HL-60/S4 treated with retinoic acid at 250 ng/mL for 4 days and 3 days (cell line): Measurements from ENCODE around the gene MAGI1.
"Not testable (repeated sequence)": the region's sequence is repeated elsewhere in the genome, so short reads cannot be mapped to it uniquely, and the experiment has no call there.

ENCODE experiments used
- in situ Hi-C: fragments of 300-500 bp; cut with MboI; formaldehyde crosslinking; loops from 2 replicates; pipeline ENCODE4 v1.7.0; 2022; ENCODE audit warnings: low sequenced_read_pairs

MAGI1 gene

DNA sequence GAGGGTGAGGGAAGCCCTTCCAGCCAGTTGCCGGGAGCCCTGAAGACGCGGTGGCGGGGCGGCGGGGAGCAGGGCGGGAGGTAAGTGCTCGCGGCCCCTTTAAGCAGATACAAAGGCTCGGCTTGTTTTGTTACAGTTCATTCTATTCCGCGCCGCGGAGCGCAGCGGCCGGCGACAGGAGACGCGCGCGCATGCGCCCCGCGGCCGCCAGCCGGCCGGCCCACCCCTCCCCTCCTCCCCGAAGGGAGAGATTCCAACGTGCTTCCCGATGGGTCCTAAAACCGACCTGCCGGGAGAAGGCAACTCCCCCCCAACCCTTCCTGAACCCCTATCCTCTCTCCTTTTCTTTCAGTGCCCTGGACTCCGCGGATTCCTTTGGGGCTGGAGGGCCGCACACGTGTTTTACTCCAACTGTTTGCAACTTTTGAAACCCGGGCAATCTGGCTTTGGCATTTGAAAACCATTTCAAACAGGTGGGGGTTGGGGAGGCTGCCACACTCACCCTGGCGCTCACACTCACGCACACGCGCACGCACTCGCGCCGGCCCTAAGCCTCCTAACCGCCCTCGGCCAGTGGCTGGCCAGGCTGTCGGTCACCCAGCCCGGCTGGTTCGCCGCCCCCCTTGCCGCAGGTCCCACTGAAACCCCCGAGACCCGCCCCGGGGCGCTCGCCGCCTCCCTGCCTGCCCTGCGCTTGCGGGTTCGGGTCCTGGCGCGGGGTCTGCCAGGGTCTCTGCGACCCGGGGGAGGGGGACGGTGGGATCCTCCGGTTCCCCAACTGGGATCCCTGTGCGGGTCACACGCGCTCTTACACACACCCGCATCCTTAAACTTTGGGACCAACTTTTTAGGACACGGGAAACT lies at the start of gene MAGI1:
Gene MAGI1 (minus strand): TSS at position 193 of the 864 bp plus-strand sequence. CDS start 610 bp downstream, outside the sequence.
- in situ Hi-C loops, result no loop called here

DNA sequence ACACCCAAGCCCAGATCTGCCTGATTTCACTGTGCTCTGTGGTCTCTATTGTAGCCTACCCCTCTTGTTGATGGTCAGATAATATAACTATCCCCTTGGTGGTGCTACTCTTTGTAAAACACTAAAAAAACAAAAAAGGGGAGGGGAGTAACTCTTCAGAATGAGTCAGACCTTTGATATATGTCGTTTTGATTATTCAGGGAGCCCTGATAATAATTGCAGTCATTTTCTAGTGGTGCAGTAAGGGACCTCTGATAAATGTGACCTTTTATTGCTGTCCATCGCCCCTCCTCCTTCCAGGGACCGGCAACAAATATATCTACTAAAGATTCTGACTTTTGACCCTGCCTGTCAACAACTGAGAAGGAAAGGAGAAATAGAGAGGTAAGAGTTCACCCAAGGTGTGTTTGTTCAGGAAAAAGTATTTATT lies 45.1 kb upstream of the MAGI1 start:
- in situ Hi-C loops, result no loop called here

DNA sequence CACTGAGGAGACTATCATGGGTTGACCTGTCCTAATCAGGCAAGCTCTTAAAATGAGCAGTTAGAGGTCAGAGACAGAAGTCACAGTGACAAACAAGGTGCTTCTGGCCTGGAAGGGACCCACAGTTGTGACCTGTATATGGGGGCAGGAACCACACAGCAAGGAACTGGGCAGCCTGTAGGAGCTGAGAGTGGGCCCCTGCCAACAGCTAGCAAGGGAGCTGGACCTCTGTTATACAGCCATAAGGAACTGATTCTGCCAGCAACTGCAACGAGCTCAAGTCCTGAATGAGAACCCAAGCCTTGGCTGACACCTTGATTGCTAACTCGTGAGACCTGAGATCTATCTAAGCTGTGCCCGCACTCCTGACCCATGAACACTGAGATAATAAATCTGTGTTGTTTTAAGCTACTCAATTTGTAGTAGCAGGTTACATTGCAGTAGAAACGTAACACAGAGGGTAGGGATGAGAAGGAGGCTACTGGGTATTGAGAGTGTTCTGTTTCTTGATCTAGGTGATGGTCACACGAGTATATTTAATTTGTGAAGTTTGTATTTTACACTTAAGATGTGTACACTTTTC lies 44.5 kb upstream of the MAGI1 start:
- in situ Hi-C loops, result no loop called here

DNA sequence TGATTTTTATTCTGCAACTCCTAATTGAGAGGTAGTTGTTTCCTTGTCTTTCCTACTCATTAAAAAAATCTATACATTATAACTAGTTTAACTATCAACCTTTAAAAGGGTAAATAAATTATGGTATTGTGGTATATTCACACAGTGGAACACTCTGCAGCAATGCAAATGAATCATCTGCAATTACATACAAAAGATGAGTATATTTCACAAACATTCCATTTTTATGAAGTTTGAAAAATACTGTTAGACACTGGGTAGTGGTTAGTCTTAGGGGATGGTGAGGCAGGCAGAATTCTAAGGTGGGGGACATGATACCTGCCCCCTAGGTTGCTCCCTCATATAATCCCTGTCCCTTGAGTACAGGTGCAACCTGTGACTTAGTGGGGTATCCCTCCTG lies 44.0 kb upstream of the MAGI1 start:
- in situ Hi-C loops, result no loop called here

DNA sequence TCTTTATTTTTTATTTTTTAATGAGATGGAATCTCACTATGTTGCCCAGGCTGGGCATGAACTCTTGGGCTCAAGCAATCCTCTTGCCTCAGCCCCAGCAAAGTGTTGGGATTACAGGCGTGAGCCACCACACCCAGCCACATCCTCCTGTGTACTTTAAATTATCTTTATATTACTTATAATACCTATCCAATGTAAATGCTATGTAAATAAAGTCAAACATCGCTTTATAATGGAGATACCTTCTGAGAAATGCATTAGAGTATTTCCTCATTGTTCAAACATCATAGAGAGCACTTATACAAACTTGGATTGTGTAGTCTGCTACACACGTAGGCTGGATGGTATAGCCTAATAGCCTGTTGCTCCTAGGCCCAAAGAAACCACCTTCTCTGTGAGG lies 41.4 kb upstream of the MAGI1 start:
- in situ Hi-C loops, result no loop called here

DNA sequence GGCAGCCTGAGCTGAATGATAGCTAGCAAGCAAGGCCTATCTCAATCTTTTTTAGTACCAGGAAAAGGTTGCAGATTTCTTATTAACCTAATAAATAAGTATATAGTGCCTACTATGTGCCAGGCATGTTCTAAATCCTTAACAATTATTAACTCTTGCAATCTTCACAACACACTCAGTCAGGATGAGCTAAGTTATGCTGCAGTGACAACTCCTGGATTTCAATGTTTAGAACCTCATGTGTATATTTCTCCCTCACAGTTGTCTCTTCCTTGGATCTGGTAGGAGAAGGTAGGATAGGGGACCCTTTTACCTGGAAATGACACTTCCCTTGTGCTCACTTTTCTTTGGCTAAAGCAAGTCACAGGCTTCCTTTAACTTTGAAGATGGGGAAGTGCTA lies 39.3 kb upstream of the MAGI1 start:
- in situ Hi-C loops, result no loop called here

DNA sequence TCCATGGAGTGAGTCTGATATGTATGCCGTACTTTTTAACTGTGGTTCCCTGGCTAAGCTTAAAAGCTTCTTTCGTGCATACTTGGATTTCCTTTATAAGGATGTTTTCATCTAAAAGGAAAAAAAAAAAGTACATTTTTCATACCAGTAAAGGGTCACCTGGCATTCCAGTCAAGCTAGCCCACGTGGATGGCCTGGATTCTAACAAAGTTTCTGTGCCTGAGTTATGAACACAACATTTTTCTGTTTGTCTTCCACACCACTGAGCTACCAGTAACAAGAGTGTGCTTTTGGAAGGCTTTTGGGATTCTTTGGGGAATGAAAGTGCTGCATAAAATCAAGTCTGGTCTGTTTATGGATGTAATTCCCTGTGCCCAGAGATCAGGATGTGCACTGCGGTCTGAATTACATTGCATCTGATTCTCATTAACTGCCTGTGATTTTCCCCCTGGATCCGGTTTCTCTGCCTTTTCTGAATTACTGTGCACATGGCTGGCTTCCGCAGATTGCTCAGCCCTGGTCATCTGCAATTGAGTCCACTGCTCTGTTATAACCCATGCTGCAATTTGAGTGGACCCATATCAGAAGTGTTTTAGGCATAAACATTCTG lies 38.2 kb upstream of the MAGI1 start:
- in situ Hi-C loops, result no loop called here

DNA sequence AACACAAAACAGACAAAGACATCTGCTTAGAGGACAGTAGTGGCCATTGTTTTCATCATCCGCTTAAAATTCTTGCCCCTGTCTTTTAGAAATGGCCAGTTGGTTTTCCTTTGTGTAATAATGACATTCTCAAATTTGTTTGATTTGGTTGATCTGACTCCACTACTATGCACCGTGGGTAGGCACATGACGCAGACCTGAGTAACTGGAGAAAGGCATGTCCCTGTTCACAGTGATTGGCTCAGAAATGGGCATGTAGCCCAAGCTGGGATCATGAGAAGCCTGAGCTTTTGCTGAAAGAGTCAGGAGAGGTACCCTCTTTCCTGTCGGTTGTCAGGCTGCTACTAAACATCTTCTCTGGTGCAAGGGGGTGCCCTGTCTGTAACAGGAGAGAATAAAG lies 36.6 kb upstream of the MAGI1 start:
- in situ Hi-C loops, result no loop called here

DNA sequence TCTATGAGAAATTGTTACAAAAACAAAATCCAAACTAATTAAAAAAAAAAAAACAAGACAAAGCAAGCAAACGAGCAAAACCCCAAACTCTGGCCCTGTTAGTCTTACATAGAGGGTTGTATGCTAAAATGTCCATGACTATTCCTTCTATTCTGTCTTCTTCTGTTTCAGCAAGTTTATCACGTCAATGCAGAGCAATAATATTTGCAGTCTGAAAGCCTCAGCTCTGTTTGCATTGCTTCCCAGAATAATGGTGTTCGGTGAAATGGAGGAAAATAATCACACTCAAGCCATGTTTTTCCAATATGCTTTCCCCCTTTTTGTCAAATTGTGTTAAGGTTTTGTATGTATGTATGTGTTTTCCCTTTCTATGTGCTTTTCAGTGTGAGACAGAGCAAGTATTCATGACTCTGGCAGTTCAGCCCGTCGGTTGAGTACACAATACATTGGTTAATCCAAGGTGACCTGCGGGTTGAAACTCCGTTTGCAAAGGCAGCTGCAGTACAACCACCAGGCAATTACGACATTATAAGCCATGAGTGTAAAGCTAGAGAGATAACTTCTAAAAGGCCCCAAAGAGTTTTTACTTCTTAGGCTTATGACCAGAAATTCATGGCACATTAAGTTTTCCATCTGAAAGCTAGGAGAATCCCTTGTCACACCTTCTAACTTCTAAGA lies 34.9 kb upstream of the MAGI1 start:
- in situ Hi-C loops, result no loop called here

DNA sequence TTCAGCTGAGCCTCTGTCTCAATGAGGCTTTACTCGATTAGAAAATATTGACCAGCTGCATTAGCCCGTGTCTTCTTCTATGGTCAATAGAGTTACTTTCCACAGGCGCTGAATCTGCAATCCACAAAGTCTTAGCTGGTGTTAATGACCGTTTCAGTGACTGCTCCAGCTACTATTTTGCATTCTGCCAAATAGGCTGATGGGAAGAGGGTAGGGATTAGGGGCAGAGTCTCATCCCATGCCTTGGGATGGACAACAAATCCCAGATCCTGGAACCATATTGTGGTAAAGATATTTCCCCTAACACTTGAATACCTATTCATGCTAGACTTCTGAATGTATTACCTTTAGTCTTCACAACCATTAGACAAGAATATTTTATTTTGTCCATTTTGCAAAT lies 29.5 kb upstream of the MAGI1 start:
- in situ Hi-C loops, result no loop called here

DNA sequence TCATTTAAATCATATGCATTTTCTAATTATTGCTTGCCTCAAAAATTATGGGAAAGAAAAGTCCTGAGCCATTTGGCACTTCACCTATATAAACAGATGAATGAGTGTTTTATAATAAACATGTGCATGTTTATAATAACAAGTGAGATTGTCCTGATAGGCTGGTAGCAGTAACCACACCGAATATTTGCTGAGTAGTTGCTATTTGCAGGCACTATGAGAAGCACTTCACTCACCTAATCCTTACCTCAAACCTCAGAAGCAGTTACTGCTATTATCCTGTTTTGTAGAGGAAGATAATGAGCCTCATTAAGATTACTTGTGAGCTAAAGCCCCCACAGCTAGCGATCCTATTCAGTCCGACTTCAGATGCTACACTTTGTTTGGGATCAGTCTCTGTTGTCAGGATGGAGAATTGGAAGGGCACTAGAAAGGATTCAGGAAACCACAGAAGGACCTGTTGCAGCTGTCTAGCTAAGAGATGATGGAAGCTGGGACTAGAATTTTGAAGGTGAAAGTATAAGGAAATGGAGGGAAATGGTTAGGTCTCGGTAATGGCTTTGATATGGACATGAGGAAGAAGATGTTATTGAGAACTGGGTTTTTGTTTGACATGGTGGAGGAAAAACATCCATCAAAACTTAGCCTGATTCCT lies 28.4 kb upstream of the MAGI1 start:
- in situ Hi-C loops, result no loop called here

DNA sequence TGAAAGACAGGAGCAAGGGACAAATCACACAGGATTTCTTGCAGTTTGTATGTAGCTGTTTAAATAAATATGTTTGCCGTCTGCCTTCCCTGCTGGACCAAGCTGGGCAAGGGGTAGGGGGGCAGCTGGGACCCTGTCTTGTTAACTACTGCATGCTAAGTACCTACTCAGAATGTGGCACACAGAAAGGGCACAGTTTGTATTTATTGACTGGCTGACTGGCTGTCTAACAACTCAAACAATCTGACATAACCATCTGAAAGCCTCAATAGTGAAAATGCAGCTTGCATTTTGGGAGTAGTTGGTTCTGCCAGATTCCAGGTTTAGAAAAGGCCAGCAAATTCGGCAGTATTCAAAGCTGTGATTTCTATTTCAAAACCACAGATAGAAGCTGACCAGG lies 16.6 kb upstream of the MAGI1 start:
- in situ Hi-C loops, result no loop called here

DNA sequence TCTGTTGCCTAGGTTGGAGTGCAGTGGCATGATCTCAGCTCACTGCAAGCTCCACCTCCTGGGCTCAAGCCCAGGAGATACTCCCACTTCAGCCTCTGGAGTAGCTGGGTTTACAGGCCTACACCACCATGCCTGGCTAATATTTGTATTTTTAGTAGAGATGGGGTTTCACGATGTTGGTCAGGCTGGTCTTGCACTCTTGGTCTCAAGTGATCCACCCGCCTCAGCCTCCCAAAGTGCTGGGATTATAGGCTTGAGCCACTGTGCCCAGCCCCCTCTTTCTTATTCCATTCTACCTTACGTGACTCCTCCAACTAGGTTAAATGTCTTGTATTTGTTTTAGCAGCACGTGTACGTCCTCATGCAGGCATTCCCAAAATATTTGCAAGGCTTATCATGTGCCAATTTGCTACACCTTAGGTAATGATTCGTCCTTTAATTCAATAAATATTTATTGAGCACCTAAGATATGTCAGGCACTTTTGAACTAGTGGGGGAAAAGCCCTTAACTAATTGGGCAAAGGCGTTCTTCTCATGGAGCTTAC lies 14.9 kb upstream of the MAGI1 start:
- in situ Hi-C loops, result no loop called here

DNA sequence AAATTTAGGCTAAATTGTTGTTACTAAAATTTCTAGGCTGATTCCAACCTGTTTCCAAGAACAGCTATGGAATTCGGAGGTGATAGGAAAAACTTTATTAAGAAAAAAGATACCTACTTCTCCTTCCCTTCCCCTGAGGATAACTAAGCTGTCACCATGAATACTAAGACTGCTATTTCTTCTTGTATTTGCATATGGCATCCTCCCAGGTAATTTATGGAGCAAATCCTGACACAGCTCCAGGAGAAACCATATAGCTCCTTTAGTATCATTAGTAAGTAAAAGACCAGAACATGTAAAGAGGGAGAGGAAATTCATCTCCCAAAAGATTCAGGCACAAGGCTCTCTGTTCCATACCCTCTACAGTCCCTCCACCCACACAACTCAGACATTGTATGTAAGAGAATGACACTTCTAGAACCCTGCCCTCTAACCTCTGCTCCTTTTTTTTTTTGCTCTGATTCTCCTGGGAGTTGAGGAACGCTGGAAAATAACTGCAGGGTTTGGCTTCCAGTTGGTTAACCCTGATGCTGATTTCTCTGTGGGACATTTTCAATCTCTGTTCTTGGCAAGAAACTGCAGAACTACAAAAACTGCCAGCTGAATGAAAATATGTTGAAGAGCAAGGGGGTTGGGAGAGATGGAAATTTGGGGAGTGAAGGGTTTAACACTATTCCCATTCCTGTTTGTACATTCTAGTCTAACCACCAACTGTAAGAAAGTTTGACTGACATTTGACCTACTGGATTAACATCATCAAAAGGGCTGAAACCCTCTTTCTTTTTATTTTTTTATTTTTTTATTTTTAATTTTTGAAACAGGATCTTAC lies 14.2 kb upstream of the MAGI1 start:
- in situ Hi-C loops, result no loop called here

DNA sequence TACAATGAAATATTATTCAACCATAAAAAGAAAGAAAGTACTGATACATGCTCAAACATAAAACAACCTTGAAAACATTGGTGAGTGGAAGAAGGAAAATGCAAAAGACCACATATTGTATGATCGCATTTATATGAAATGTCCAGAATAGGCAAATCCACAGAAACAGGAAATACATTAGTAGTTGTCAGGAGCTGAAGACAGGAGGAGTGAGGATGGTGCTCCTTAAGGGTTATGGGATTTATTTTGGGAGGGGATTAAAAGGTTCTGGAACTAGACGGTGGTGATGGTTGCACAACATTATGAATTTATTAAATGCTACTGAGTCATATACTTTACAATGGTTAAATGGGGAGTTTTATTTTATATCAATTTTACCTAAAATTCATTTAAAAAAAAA lies 12.1 kb upstream of the MAGI1 start:
- in situ Hi-C loops, result no loop called here

DNA sequence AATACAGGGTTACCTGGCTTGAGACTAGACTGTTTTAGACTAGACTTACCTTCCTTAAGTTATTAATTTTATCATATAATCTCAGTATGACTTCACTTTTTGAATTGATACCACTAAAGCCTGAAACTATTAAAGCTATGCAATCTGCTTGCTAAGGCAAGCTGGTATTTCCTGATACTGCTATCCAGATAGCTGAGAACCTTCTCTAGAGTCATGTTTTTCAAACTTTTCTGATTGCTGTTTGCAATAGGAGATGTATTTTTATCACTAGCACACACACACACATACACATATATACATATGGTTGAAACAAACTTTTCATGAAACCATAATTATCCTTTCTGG lies 9.3 kb upstream of the MAGI1 start:
- in situ Hi-C loops, result no loop called here

DNA sequence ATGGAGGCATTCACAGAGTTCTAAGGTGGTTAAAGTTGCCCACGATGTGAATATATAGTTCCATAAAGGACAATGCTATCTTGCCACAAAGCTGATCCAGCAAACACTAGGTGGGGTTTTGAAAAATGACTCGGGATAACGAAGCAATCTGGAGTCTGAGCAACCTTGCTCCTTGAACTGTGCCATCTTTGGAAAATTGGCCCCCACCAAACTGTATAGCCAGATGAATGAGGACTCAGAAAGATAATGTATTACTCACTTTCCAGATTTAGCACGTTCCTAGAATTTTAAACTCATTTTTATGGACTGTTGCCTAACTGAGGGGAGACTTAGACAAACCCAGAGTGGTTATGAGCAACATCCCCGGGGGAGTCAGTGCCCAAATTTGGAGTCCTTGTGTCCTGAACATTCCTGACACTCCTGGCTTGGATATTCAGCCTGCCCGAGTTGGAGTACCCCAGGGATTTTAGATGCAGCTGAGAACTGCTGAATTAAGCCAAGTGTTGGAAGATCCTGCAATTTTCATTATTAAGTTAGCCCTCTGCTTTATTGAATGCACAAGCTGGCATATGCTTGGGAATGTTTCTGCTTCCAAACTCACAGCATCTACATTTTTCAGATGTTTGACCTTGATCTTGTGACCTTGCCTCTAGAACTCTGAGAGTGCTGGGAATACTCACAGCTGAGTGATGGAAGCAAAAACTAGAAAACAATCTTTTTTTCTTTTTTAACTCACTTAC lies 8.8 kb upstream of the MAGI1 start:
- in situ Hi-C loops, result no loop called here

DNA sequence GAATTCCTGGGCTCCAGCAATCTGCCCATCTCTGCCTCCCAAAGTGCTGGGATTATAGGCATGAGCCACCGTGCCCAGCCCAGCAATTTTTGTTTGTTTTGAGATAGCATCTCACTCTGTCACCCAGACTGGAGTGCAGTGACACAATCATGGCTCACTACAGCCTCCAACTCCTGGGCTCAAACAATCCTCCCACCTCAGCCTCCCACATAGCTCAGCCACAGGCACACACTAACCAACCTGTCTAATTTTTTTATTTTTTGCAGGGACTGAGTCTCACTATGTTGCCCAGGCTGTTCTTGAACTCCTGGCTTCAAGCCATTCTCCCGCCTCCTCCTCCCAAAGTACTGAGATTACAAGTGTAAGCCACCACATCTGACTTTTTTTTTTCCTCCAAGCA lies 7.6 kb upstream of the MAGI1 start:
- in situ Hi-C loops, result not testable (repeated sequence)

DNA sequence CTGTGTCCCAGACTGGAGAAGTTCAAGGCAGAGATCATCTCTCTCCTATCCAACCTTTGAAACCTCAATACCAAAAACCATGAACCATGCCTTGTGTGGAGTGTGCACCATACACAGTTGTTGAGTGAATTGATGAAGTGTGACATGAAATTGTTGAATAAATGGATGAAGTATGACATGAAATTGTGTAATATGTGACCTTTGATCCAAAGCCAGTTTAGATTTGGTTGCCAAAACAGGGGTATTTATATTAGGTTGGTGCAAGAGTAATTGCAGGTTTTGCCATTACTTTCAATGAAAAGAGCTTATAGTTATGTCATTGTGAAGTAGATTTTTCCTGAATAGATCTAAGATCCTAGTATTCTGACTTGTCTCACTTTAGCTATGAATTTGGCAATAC lies 3.1 kb upstream of the MAGI1 start:
- in situ Hi-C loops, result no loop called here
